Neural cell (in vitro differentiated cells): ENCODE data around the gene MAB21L4.

Source experiments
- EP300 ChIP-seq: fragments of 450-650 bp; conservative IDR thresholded peaks from 2 replicates; pipeline ENCODE4 v1.6.1; 2014; ENCODE audit warnings: antibody characterized with exemption, mild to moderate bottlenecking, moderate library complexity; ENCODE audit not compliant: poor library complexity, severe bottlenecking
- TF ChIP-seq, protein P1 (sequence below): fragments of 450-650 bp; IDR thresholded peaks from 2 replicates; pipeline ENCODE4 v1.5.1; 2014; ENCODE audit warnings: antibody characterized with exemption, mild to moderate bottlenecking, moderate library complexity; ENCODE audit not compliant: poor library complexity, severe bottlenecking
- TF ChIP-seq, protein P2 (sequence below): IDR thresholded peaks from 2 replicates; pipeline ENCODE4 v1.6.1; 2012; ENCODE audit warnings: borderline replicate concordance

DNA sequence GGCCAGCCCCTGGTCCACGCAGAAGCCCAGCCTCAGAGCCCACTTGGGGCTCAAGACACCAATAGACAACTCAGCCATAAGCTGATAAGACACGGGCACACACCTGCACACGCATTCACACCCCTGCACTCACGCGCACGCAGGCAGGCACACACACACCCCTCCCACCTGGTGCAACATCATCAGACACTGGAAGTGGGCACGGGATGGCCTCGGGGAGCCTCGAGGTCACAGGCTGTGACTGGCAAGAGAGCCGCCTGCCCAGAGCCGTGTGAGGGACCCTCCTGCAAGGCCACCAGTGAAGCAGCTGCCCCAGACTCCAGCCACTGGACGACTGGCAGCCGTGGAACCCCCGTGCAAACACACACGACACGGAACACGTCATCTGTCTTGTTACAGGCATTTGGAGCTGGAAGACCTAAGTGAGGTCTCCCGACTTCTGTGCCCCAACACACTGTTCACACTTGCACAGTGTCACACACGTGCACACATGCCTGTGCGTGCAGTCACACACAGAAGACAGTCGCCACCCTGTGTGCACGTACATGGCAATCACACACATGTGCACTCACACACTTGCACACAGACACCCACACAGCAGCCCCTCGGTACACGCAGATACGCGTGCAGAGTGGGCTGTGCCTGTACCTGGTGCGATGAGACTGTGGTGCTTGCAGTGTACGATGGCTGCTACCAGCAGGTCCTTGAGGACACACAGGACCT lies 959 bp downstream of the MAB21L4 start:
- TF ChIP-seq, protein P1, sequence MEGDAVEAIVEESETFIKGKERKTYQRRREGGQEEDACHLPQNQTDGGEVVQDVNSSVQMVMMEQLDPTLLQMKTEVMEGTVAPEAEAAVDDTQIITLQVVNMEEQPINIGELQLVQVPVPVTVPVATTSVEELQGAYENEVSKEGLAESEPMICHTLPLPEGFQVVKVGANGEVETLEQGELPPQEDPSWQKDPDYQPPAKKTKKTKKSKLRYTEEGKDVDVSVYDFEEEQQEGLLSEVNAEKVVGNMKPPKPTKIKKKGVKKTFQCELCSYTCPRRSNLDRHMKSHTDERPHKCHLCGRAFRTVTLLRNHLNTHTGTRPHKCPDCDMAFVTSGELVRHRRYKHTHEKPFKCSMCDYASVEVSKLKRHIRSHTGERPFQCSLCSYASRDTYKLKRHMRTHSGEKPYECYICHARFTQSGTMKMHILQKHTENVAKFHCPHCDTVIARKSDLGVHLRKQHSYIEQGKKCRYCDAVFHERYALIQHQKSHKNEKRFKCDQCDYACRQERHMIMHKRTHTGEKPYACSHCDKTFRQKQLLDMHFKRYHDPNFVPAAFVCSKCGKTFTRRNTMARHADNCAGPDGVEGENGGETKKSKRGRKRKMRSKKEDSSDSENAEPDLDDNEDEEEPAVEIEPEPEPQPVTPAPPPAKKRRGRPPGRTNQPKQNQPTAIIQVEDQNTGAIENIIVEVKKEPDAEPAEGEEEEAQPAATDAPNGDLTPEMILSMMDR = no peak
- TF ChIP-seq EP300 = no peak
- TF ChIP-seq, protein P2, sequence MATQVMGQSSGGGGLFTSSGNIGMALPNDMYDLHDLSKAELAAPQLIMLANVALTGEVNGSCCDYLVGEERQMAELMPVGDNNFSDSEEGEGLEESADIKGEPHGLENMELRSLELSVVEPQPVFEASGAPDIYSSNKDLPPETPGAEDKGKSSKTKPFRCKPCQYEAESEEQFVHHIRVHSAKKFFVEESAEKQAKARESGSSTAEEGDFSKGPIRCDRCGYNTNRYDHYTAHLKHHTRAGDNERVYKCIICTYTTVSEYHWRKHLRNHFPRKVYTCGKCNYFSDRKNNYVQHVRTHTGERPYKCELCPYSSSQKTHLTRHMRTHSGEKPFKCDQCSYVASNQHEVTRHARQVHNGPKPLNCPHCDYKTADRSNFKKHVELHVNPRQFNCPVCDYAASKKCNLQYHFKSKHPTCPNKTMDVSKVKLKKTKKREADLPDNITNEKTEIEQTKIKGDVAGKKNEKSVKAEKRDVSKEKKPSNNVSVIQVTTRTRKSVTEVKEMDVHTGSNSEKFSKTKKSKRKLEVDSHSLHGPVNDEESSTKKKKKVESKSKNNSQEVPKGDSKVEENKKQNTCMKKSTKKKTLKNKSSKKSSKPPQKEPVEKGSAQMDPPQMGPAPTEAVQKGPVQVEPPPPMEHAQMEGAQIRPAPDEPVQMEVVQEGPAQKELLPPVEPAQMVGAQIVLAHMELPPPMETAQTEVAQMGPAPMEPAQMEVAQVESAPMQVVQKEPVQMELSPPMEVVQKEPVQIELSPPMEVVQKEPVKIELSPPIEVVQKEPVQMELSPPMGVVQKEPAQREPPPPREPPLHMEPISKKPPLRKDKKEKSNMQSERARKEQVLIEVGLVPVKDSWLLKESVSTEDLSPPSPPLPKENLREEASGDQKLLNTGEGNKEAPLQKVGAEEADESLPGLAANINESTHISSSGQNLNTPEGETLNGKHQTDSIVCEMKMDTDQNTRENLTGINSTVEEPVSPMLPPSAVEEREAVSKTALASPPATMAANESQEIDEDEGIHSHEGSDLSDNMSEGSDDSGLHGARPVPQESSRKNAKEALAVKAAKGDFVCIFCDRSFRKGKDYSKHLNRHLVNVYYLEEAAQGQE = no peak
